SK-N-SH (cell line): ENCODE measurements around the gene NRP2. TPM values are rescaled to one million over a fixed set of nuclear protein-coding genes. Genes with fewer than 3 reads are reported as not detected.

Source experiments
- CTCF ChIA-PET: fragments of 300-600, 350-600 bp; formaldehyde crosslinking; extraction: SDS; loops from one replicate; lab custom pipeline; 2021; lab: Yijun Ruan, JAX
- POLR2A ChIA-PET: fragments of 350-600 bp; sonication (Branson Sonifier 250); formaldehyde crosslinking; extraction: SDS; loops from one replicate; lab custom pipeline; 2020; ENCODE audit warnings: antibody characterized with exemption, inconsistent platforms; lab: Yijun Ruan, JAX
- DNase-seq: peaks from one replicate; pipeline ENCODE4 v3.0.0; 2012
- H2AFZ ChIP-seq: fragments of 200-600 bp; sonication (generic); 2 replicates; pipeline ENCODE4 v1.8.1; 2016; ENCODE audit warnings: antibody characterized with exemption, mild to moderate bottlenecking, low read depth
- H3F3A ChIP-seq: fragments of 200-600 bp; sonication (generic); replicated peaks from 2 replicates; pipeline ENCODE3; 2016; ENCODE audit warnings: antibody characterized with exemption, mild to moderate bottlenecking; ENCODE audit not compliant: insufficient read depth
- H3K27ac ChIP-seq, 2 experiments: fragments of 200-500 bp in 1 of 2; fragments of 200-600 bp in 1 of 2; sonication (Bioruptor generic) in 1 of 2; sonication (generic), shearing (Covaris generic) in 1 of 2; 2 replicates each; pipeline versions ENCODE4 v1.5.1 to v1.6.1; 2014 to 2016; ENCODE audit warnings: low read depth in 2 of 2, inconsistent platforms in 1 of 2, low read length in 1 of 2, mild to moderate bottlenecking in 1 of 2, mixed read lengths in 1 of 2
- H3K27me3 ChIP-seq: fragments of 200-600 bp; sonication (generic), shearing (Covaris generic); 2 replicates; pipeline ENCODE4 v1.6.1; 2016; ENCODE audit warnings: mixed run types; ENCODE audit not compliant: insufficient read depth
- H3K36me3 ChIP-seq, 2 experiments: fragments of 200-500 bp in 1 of 2; fragments of 200-600 bp in 1 of 2; sonication (Bioruptor generic) in 1 of 2; sonication (generic) in 1 of 2; replicated peaks in 1 of 2; 2 replicates each; pipeline versions ENCODE3 to v1.5.1; 2014 to 2016; ENCODE audit warnings: low read length in 1 of 2, mild to moderate bottlenecking in 1 of 2; ENCODE audit not compliant: insufficient read depth in 2 of 2, control insufficient read depth in 1 of 2
- H3K4me1 ChIP-seq, 2 experiments: fragments of 200-500 bp in 1 of 2; fragments of 200-600 bp in 1 of 2; sonication (Bioruptor generic) in 1 of 2; sonication (generic), shearing (Covaris generic) in 1 of 2; 2 replicates each; pipeline versions ENCODE4 v1.5.1 to v1.6.1; 2014 to 2016; ENCODE audit warnings: low read depth in 1 of 2, low read length in 1 of 2, mixed run types in 1 of 2; ENCODE audit not compliant: insufficient read depth in 2 of 2, control insufficient read depth in 1 of 2
- H3K4me2 ChIP-seq: fragments of 200-600 bp; sonication (generic), shearing (Covaris generic); 2 replicates; pipeline ENCODE4 v1.6.1; 2017; ENCODE audit warnings: mixed run types
- H3K4me3 ChIP-seq, 2 experiments: fragments of 200-500 bp in 1 of 2; fragments of 200-600 bp in 1 of 2; sonication (Bioruptor generic) in 1 of 2; sonication (generic), shearing (Covaris generic) in 1 of 2; 2 replicates each; pipeline versions ENCODE4 v1.5.1 to v1.8.1; 2014 to 2016; ENCODE audit warnings: low read depth in 2 of 2, inconsistent platforms in 1 of 2, low read length in 1 of 2, mild to moderate bottlenecking in 1 of 2, mixed read lengths in 1 of 2, moderate library complexity in 1 of 2
- H3K79me2 ChIP-seq: fragments of 200-600 bp; sonication (generic); 2 replicates; pipeline ENCODE4 v1.8.1; 2017; ENCODE audit warnings: mild to moderate bottlenecking; ENCODE audit not compliant: insufficient read depth
- H3K9ac ChIP-seq: fragments of 200-600 bp; sonication (generic); 2 replicates; pipeline ENCODE4 v1.6.1; 2017; ENCODE audit warnings: mixed run types
- H3K9me2 ChIP-seq: fragments of 200-600 bp; sonication (generic); 2 replicates; pipeline ENCODE4 v1.6.1; 2017; ENCODE audit warnings: mixed run types
- H3K9me3 ChIP-seq: fragments of 200-600 bp; sonication (generic); 2 replicates; pipeline ENCODE4 v1.6.1; 2017; ENCODE audit warnings: mixed run types, mild to moderate bottlenecking, moderate library complexity
- H4K20me1 ChIP-seq: fragments of 200-600 bp; sonication (generic); 2 replicates; pipeline ENCODE4 v1.6.1; 2017; ENCODE audit warnings: mild to moderate bottlenecking, mixed run types; ENCODE audit not compliant: insufficient read depth
- CHD2 ChIP-seq: fragments of 150-350 bp; IDR thresholded peaks from 2 replicates; pipeline ENCODE4 v1.6.1; 2018; ENCODE audit warnings: low read length; ENCODE audit not compliant: partially characterized antibody
- EZH2phosphoT487 ChIP-seq: fragments of 200-600 bp; sonication (generic); IDR thresholded peaks from 2 replicates; pipeline ENCODE4 v1.6.1; 2017; ENCODE audit warnings: low read depth, mixed run types, mild to moderate bottlenecking, antibody characterized with exemption, moderate library complexity, borderline replicate concordance
- GATA2 ChIP-seq: sonication (generic); formaldehyde crosslinking; IDR thresholded peaks from 2 replicates; pipeline ENCODE4 v1.5.0; 2020; ENCODE audit warnings: mild to moderate bottlenecking, missing genetic modification reagents
- JUND ChIP-seq: IDR thresholded peaks from 2 replicates; pipeline ENCODE4 v1.4.0; 2012
- MXI1 ChIP-seq: IDR thresholded peaks from 2 replicates; pipeline ENCODE4 v1.6.1; 2012; ENCODE audit warnings: mild to moderate bottlenecking, low read depth, low read length, improper control_type of control experiment
- NFIC ChIP-seq: IDR thresholded peaks from 2 replicates; pipeline ENCODE4 v1.4.0; 2012; ENCODE audit warnings: borderline replicate concordance
- POLR2AphosphoS5 ChIP-seq: IDR thresholded peaks from 2 replicates; pipeline ENCODE4 v1.6.1; 2012; ENCODE audit warnings: low read depth, low read length
- RCOR1 ChIP-seq: fragments of 150-350 bp; IDR thresholded peaks from 2 replicates; pipeline ENCODE4 v1.6.1; 2017; ENCODE audit warnings: antibody characterized with exemption, low read length
- RFX5 ChIP-seq: IDR thresholded peaks from 2 replicates; pipeline ENCODE4 v1.6.1; 2012; ENCODE audit warnings: mild to moderate bottlenecking, improper control_type of control experiment, low read length
- SMC3 ChIP-seq: IDR thresholded peaks from 2 replicates; pipeline ENCODE4 v1.6.1; 2012; ENCODE audit warnings: low read depth, low read length, improper control_type of control experiment
- TCF12 ChIP-seq: IDR thresholded peaks from 2 replicates; pipeline ENCODE4 v1.4.0; 2012
- WGBS: methylation state at CpG from one replicate; pipeline ENCODE4 v1.1.6; 2017; ENCODE audit warnings: low lambda C conversion rate; 5-methylcytosine and 5-hydroxymethylcytosine counted together
- polyA plus RNA-seq, 3 experiments: library from polyadenylated mRNA; depleted of rRNA; stranded (reverse); fragments of >200 nt; gene quantifications; 2 replicates each; pipeline ENCODE4 v1.2.3, GENCODE V29; 2012
- TF ChIP-seq, protein P1 (sequence below): IDR thresholded peaks from 2 replicates; pipeline ENCODE4 v1.4.0; 2012; ENCODE audit warnings: low read depth, borderline replicate concordance
- TF ChIP-seq, protein P2 (sequence below): IDR thresholded peaks from 2 replicates; pipeline ENCODE4; 2012
- TF ChIP-seq, protein P3 (sequence below): fragments of 200-600 bp; sonication (generic); IDR thresholded peaks from 2 replicates; pipeline ENCODE4 v1.6.1; 2017; ENCODE audit warnings: antibody characterized with exemption, mild to moderate bottlenecking, moderate library complexity
- TF ChIP-seq, protein P4 (sequence below): IDR thresholded peaks from 2 replicates; pipeline ENCODE4 v1.4.0; 2012; ENCODE audit warnings: low read depth, borderline replicate concordance
- TF ChIP-seq, protein P5 (sequence below): IDR thresholded peaks from 2 replicates; pipeline ENCODE4 v1.6.1; 2012; ENCODE audit warnings: mild to moderate bottlenecking, low read depth, low read length, moderate library complexity

NRP2 gene
- polyA plus RNA-seq, 1 of the 3 experiments (the other 2 are of a cell fraction) = 68.8 TPM

DNA sequence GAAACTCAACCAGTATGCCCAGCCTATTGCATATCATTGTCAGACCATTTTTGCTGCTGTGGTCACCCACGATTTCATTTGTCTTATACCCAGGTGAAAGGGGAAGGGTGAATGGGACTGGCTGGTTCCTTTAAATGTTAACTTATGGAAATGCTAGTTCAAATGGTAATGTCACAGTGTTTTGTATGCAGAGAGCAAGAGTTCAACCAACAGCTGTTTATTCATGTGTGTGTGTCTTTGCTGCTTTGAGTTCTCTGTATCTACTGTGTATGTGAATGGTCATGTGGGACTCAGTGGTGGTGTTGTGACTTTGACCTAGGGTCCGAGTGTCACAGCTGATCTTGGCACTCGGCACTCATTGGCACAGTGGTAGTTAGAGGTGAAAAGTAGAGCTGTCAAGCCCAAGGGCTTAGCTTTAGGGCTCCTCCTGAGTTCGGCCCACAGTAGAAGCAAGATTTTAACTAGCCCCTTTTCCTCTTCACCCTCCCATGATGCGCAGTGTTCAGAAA, 114.6 kb downstream of the NRP2 start:
- DNase-seq = no peak
- no peaks in the 10 kb centered on the region for H4K20me1 ChIP-seq
- H3K79me2 ChIP-seq = no peaks in the 10 kb centered on the region
- H3K36me3 ChIP-seq = peaks cover 0 to 19% of the 10 kb centered on the region in 2 experiments
- H2AFZ ChIP-seq = no peak overlapping the region
- no peaks in the 10 kb centered on the region for H3K9me3 ChIP-seq
- no peaks in the 10 kb centered on the region for H3K27me3 ChIP-seq
- no peak overlapping the region for H3K4me3 ChIP-seq
- TF ChIP-seq, protein P1, sequence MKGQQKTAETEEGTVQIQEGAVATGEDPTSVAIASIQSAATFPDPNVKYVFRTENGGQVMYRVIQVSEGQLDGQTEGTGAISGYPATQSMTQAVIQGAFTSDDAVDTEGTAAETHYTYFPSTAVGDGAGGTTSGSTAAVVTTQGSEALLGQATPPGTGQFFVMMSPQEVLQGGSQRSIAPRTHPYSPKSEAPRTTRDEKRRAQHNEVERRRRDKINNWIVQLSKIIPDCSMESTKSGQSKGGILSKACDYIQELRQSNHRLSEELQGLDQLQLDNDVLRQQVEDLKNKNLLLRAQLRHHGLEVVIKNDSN = no peak
- TF ChIP-seq, protein P2, sequence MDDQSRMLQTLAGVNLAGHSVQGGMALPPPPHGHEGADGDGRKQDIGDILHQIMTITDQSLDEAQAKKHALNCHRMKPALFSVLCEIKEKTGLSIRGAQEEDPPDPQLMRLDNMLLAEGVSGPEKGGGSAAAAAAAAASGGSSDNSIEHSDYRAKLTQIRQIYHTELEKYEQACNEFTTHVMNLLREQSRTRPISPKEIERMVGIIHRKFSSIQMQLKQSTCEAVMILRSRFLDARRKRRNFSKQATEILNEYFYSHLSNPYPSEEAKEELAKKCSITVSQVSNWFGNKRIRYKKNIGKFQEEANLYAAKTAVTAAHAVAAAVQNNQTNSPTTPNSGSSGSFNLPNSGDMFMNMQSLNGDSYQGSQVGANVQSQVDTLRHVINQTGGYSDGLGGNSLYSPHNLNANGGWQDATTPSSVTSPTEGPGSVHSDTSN = no peak
- TF ChIP-seq, protein P3, sequence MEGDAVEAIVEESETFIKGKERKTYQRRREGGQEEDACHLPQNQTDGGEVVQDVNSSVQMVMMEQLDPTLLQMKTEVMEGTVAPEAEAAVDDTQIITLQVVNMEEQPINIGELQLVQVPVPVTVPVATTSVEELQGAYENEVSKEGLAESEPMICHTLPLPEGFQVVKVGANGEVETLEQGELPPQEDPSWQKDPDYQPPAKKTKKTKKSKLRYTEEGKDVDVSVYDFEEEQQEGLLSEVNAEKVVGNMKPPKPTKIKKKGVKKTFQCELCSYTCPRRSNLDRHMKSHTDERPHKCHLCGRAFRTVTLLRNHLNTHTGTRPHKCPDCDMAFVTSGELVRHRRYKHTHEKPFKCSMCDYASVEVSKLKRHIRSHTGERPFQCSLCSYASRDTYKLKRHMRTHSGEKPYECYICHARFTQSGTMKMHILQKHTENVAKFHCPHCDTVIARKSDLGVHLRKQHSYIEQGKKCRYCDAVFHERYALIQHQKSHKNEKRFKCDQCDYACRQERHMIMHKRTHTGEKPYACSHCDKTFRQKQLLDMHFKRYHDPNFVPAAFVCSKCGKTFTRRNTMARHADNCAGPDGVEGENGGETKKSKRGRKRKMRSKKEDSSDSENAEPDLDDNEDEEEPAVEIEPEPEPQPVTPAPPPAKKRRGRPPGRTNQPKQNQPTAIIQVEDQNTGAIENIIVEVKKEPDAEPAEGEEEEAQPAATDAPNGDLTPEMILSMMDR = no peak
- no peak for TF ChIP-seq TCF12
- TF ChIP-seq NFIC = no peak
- no peak for TF ChIP-seq SMC3
- no peak for TF ChIP-seq GATA2 (CRISPR knock-in tag)
- TF ChIP-seq RFX5 = no peak
- TF ChIP-seq POLR2AphosphoS5 = no peak
- TF ChIP-seq MXI1 = no peak
- TF ChIP-seq CHD2 = no peak
- no peak for TF ChIP-seq JUND
- TF ChIP-seq, protein P4, sequence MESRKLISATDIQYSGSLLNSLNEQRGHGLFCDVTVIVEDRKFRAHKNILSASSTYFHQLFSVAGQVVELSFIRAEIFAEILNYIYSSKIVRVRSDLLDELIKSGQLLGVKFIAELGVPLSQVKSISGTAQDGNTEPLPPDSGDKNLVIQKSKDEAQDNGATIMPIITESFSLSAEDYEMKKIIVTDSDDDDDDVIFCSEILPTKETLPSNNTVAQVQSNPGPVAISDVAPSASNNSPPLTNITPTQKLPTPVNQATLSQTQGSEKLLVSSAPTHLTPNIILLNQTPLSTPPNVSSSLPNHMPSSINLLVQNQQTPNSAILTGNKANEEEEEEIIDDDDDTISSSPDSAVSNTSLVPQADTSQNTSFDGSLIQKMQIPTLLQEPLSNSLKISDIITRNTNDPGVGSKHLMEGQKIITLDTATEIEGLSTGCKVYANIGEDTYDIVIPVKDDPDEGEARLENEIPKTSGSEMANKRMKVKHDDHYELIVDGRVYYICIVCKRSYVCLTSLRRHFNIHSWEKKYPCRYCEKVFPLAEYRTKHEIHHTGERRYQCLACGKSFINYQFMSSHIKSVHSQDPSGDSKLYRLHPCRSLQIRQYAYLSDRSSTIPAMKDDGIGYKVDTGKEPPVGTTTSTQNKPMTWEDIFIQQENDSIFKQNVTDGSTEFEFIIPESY = no peak
- TF ChIP-seq, protein P5, sequence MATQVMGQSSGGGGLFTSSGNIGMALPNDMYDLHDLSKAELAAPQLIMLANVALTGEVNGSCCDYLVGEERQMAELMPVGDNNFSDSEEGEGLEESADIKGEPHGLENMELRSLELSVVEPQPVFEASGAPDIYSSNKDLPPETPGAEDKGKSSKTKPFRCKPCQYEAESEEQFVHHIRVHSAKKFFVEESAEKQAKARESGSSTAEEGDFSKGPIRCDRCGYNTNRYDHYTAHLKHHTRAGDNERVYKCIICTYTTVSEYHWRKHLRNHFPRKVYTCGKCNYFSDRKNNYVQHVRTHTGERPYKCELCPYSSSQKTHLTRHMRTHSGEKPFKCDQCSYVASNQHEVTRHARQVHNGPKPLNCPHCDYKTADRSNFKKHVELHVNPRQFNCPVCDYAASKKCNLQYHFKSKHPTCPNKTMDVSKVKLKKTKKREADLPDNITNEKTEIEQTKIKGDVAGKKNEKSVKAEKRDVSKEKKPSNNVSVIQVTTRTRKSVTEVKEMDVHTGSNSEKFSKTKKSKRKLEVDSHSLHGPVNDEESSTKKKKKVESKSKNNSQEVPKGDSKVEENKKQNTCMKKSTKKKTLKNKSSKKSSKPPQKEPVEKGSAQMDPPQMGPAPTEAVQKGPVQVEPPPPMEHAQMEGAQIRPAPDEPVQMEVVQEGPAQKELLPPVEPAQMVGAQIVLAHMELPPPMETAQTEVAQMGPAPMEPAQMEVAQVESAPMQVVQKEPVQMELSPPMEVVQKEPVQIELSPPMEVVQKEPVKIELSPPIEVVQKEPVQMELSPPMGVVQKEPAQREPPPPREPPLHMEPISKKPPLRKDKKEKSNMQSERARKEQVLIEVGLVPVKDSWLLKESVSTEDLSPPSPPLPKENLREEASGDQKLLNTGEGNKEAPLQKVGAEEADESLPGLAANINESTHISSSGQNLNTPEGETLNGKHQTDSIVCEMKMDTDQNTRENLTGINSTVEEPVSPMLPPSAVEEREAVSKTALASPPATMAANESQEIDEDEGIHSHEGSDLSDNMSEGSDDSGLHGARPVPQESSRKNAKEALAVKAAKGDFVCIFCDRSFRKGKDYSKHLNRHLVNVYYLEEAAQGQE = no peak
- TF ChIP-seq RCOR1 = no peak
- no peak for TF ChIP-seq EZH2phosphoT487
- no peaks in the 10 kb centered on the region for H3F3A ChIP-seq
- no peak overlapping the region for H3K27ac ChIP-seq
- POLR2A ChIA-PET = no interaction called here
- H3K9ac ChIP-seq = no peak overlapping the region
- CTCF ChIA-PET = interaction anchor here (0.7 to 0.8 kb wide), 3 partner anchors 12 to 784 kb away, joined by 3 to 5 read pairs (median 3); no protein-coding TSS in a partner anchor
- no peak overlapping the region for H3K4me2 ChIP-seq
- WGBS = 92% methylated on average over 5 of the region's 5 CpGs
- no peaks in the 10 kb centered on the region for H3K9me2 ChIP-seq
- H3K4me1 ChIP-seq = no peaks in the 10 kb centered on the region; a peak in 1 of 4 replicates
